ENCODE data around the gene TBC1D12. TPM values are rescaled to one million over a fixed set of nuclear protein-coding genes. Genes with fewer than 3 reads are reported as not detected.

The TBC1D12 gene
- total RNA-seq, 4 donors from 2014 or later, result 30.0 to 36.0 (median 32.9) TPM

DNA sequence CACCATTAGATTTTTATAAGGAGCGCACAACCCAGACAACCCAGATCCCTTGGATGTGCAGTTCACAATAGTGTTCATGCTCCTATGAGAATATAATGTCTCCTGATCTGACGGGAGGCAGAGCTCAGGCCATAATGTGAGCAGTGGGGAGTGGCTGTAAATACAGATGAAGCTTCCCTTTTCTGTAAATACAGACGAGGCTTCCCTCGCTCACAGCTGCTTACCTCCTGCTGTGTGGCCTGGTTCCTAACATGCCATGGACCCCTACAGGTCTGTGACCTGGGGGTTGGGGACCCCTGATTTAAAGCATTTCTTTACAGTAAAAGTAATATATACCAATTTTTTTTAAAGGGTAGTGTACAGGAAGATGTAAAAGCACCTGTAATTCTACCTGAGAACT is 176.4 kb downstream of the TBC1D12 start:
- no peak for DNase-seq (ENCODE audit: low spot score in 2 of 2)
- Histone ChIP-seq H3K4me1 (no peaks in the 10 kb centered on the region), H3K9me3 (no peaks in the 10 kb centered on the region), H3K4me3 (no peak overlapping the region), H3K36me3 (peaks cover 0 to 2% (median 0%) of the 10 kb centered on the region in 3 donors), H3K27ac (no peak overlapping the region), H3K27me3 (no peaks in the 10 kb centered on the region)
- no peak for TF ChIP-seq EP300 (IDR thresholded peaks at IDR 0.05)
- TF ChIP-seq CTCF (IDR thresholded peaks at IDR 0.05), result no peak
- no peak for TF ChIP-seq POLR2A (IDR thresholded peaks at IDR 0.05)
- 84% methylated on average over 4 of the region's 4 CpGs for WGBS, 2 donors

GRCh38 chr10:94583124-94583523 is 180.8 kb downstream of the TBC1D12 start:
- DNase-seq (ENCODE audit: low spot score in 2 of 2), result no peak

More at GRCh38 chr10:94583124-94583523, 180.8 kb downstream of the TBC1D12 start:
- H3K4me3 ChIP-seq, result no peak overlapping the region
- H3K36me3 ChIP-seq, result peaks cover 0 to 2% (median 0%) of the 10 kb centered on the region in 3 donors
- no peak for TF ChIP-seq CTCF (IDR thresholded peaks at IDR 0.05)
- no peak for TF ChIP-seq POLR2A (IDR thresholded peaks at IDR 0.05)
- no peak for TF ChIP-seq EP300 (IDR thresholded peaks at IDR 0.05)
- H3K4me1 ChIP-seq, result no peaks in the 10 kb centered on the region
- no peaks in the 10 kb centered on the region for H3K9me3 ChIP-seq
- no peaks in the 10 kb centered on the region for H3K27me3 ChIP-seq
- no peak overlapping the region for H3K27ac ChIP-seq

Other genes starting within 250 kb of the TBC1D12 start
- 10 to 100 TPM; 20.6 to 27.4 (median 25.9) TPM for gene NOC3L, start 39.6 kb upstream of the TBC1D12 start, total RNA-seq
- 10 to 100 TPM in 1 of 4 donors, 1 to 10 TPM in 3; 3.1 to 11.8 (median 5.8) TPM for gene HELLS, start 143.2 kb downstream of the TBC1D12 start, total RNA-seq